Prostate gland (tissue), 2 donors: Measurements from ENCODE around the gene C1QTNF7. TPM values are rescaled to one million over a fixed set of nuclear protein-coding genes. Genes with fewer than 3 reads are reported as not detected.

Experiments
- DNase-seq: peaks from one replicate; pipeline ENCODE4 v3.0.0-alpha.2; 2019; ENCODE audit warnings: low spot score
- H3K27ac ChIP-seq, 2 donors: fragments of 200-600 bp; sonication (generic); 2 replicates each; pipeline ENCODE4 v1.5.1; 2017 to 2019
- H3K27me3 ChIP-seq: fragments of 200-600 bp; sonication (generic); replicated peaks from 2 replicates; pipeline ENCODE4 v1.5.1; 2019; ENCODE audit not compliant: insufficient read depth
- H3K36me3 ChIP-seq, 2 donors: fragments of 200-600 bp; sonication (generic); 1 replicate in 1 of 2; 2 replicates in 1 of 2; pipeline versions ENCODE4 v1.5.1 to v1.8.1; 2017 to 2019
- H3K4me1 ChIP-seq: fragments of 200-600 bp; sonication (generic); replicated peaks from 2 replicates; pipeline ENCODE4 v1.5.1; 2019
- H3K4me3 ChIP-seq, 2 donors: fragments of 200-600 bp; sonication (generic); 2 replicates each; pipeline ENCODE4 v1.5.1; 2017 to 2019
- H3K9me3 ChIP-seq: fragments of 200-600 bp; sonication (generic); 2 replicates; pipeline ENCODE4 v1.5.1; 2017
- POLR2A ChIP-seq: fragments of 450-650 bp; IDR thresholded peaks from one replicate; pipeline ENCODE4 v1.6.1; 2016; ENCODE audit warnings: antibody characterized with exemption, mild to moderate bottlenecking
- POLR2AphosphoS5 ChIP-seq: sonication (generic); formaldehyde crosslinking; IDR thresholded peaks from one replicate; pipeline ENCODE4 v1.6.1; 2017; ENCODE audit warnings: antibody characterized with exemption
- WGBS: methylation state at CpG from one replicate; pipeline ENCODE4 v1.1.5; 2018; 5-methylcytosine and 5-hydroxymethylcytosine counted together
- intact Hi-C: fragments of 100-400 bp; cut with DNase I; formaldehyde crosslinking; loops from one replicate; pipeline ENCODE4 v1.14.2; 2022
- total RNA-seq, 2 donors: library from RNA; depleted of rRNA; stranded (reverse); fragments of >200 nt; gene quantifications; one replicate each; pipeline ENCODE4 v1.1.0, GENCODE V29; 2016
- TF ChIP-seq, protein P1 (sequence below), 4 experiments: fragments of 200-600 bp in 2 of 4; fragments of 450-650 bp in 2 of 4; sonication (generic) in 2 of 4; IDR thresholded peaks; 1 replicate in 3 of 4; 2 replicates in 1 of 4; pipeline ENCODE4 v1.5.1; 2016 to 2019; ENCODE audit warnings: antibody characterized with exemption in 4 of 4, mild to moderate bottlenecking in 2 of 4, moderate library complexity in 2 of 4

C1QTNF7 gene
- total RNA-seq, 2 donors from 2014 or later: 4.6 to 6.0 TPM

DNA sequence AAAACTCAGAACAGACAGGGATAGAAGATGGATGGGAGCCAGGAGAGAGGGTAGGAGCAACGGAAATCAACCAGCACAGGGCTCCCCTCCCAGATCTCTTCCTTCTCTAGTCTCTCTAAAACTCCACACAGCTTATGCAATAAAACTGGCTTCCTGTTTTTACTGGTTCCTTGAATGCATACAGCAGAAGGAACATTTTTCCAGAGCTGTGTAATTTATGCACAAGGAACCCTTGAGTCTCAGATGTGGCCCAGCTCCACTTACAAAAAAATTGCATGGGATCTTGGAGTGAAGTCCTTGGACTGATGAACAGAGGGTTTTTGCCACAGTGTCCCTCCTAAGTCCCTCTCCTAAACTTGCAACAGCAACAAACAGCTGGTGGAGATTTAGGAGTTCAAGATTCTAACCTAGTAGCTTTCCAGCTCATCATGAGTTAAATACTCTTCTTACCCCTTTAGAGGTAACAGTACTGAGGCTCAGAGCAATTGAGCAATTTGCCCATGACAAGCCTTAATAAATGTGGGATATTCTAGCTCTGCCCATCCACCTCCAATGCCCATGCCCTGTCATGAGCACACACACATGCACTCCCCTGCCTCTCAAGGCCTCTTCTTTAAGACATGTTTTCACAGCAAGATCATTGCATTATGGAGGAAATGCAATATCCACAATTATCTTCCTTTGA is 23.5 kb downstream of the C1QTNF7 start:
- no peak overlapping the region for H3K27ac ChIP-seq
- H3K4me3 ChIP-seq: no peak overlapping the region
- no peaks in the 10 kb centered on the region for H3K9me3 ChIP-seq
- no peak for DNase-seq
- TF ChIP-seq POLR2AphosphoS5: no peak
- TF ChIP-seq POLR2A: no peak
- TF ChIP-seq, protein P1, sequence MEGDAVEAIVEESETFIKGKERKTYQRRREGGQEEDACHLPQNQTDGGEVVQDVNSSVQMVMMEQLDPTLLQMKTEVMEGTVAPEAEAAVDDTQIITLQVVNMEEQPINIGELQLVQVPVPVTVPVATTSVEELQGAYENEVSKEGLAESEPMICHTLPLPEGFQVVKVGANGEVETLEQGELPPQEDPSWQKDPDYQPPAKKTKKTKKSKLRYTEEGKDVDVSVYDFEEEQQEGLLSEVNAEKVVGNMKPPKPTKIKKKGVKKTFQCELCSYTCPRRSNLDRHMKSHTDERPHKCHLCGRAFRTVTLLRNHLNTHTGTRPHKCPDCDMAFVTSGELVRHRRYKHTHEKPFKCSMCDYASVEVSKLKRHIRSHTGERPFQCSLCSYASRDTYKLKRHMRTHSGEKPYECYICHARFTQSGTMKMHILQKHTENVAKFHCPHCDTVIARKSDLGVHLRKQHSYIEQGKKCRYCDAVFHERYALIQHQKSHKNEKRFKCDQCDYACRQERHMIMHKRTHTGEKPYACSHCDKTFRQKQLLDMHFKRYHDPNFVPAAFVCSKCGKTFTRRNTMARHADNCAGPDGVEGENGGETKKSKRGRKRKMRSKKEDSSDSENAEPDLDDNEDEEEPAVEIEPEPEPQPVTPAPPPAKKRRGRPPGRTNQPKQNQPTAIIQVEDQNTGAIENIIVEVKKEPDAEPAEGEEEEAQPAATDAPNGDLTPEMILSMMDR (IDR thresholded peaks at IDR 0.05): no peak
- WGBS: 16% methylated on average over 1 of the region's 1 CpG
- intact Hi-C loops: loop anchor here (10.0 kb wide), 1 partner anchor 447 kb away; the partner anchor contains the start of gene CPEB2
- no peaks in the 10 kb centered on the region for H3K4me1 ChIP-seq
- H3K27me3 ChIP-seq: no peaks in the 10 kb centered on the region
- H3K36me3 ChIP-seq: no peaks in the 10 kb centered on the region

DNA sequence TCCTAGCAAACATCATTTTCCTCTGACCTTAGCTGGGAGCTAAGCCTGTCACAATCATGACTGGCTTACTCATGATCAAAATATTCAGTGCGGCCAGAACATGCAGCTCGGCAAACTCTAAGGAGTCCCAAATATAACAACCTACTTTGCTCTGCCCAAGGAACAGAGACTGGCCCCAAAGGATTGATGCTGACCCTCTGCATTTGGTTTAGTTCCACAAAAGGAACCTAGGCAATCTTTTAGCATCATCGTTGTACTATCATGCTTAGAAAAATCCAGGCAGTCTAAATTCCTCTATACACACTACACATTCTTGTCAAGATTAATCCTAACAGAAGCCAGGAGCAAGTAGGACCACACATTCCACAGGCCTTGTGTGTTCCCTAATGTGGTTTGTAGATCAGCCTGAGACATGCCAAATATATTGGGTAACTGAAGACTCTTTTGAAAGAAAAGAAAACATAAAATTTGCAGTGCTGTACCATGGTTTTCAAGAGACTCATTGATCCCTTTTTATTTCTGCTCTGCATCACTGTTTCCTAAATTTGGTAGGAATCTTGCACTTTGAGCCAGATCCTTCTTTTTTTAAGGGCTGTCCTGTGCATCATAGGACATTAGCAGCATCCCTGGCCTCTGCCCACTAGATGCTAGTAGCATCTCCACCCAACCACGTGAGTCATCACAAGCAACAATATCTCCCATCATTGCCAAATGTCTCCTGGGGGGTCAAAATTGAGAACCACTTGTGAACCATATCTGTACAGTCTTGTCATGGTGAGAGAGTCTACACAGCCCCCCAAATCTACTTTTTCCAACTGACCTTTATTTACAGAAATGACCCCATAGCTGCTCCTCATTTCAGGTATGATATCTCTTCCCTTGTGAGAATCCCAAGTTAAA is 24.3 kb downstream of the C1QTNF7 start:
- Histone ChIP-seq H3K27me3 (no peaks in the 10 kb centered on the region), H3K4me1 (no peaks in the 10 kb centered on the region), H3K36me3 (no peaks in the 10 kb centered on the region), H3K27ac (no peak overlapping the region), H3K4me3 (no peak overlapping the region), H3K9me3 (no peaks in the 10 kb centered on the region)
- WGBS: 52% methylated on average over 4 of the region's 4 CpGs
- intact Hi-C loops: loop anchor here (10.0 kb wide), 1 partner anchor 447 kb away; the partner anchor contains the start of gene CPEB2
- TF ChIP-seq, protein P1 (IDR thresholded peaks at IDR 0.05): no peak
- TF ChIP-seq POLR2AphosphoS5: no peak
- TF ChIP-seq POLR2A: no peak
- DNase-seq: no peak

DNA sequence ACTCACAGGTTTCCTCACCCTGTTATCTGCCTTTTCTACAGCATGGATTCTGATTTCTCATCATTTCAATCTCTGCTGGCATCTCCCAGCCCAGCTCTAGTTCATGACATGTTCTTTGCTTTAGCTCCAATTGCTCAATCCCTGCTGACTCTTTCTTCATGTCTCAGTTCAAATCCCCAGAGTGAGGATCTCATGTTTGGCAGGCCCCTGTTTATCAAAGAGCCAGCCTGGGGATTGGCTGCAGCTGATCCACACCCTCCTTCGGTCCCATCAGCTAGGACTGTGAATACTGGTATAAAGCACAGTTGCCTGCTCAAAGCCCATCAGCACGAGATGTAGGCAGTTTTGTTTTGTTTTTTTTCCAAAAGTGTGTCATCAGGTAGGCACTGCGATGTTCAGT is 27.5 kb downstream of the C1QTNF7 start:
- Histone ChIP-seq H3K9me3 (no peaks in the 10 kb centered on the region), H3K4me3 (no peak overlapping the region), H3K36me3 (no peaks in the 10 kb centered on the region), H3K27me3 (no peaks in the 10 kb centered on the region), H3K4me1 (no peaks in the 10 kb centered on the region), H3K27ac (no peak overlapping the region)
- DNase-seq: no peak
- TF ChIP-seq, protein P1 (IDR thresholded peaks at IDR 0.05): no peak
- no peak for TF ChIP-seq POLR2AphosphoS5
- no peak for TF ChIP-seq POLR2A
- WGBS: 93% methylated on average over 3 of the region's 3 CpGs
- intact Hi-C loops: loop anchor here (5.0 to 10.0 kb wide), 3 partner anchors 58 to 450 kb away; partner anchors contain the start of gene CPEB2

DNA sequence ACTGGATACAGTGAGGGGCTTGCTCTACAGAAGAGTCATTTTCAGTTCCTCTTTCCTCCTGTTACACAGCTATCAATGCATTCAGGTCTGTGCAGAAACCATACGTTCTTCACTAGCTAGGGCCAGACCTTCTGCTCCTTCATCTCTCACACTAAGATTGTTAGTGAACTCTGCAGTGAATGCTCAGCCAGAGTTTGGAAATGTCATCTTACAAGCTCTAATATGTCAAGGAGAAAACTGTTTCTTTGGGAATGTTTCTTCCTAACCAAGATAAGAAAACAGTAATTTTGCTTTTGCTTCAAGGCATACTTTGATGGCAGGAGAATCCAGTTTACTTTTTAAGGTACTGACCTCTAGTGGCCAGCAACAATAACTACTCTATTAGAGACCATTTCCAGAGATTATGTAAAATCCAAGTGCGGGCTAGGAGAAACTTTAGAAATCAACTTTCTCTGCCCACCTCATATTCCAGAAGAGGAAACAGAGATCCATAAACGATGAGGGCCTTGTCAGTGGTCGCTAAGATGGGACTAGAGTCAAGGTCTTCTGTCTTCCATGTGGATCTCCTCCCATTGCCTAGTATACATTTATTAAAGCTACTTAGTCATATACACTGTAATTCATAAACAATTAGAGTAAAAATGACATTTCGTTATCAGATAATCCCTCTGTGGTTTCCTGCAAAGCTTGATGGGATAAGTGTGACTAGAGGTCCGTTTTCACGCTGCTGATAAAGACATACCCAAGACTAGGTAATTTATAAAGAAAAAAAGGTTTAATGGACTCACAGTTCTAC is 29.8 kb downstream of the C1QTNF7 start:
- Histone ChIP-seq H3K27me3 (no peaks in the 10 kb centered on the region), H3K9me3 (no peaks in the 10 kb centered on the region), H3K27ac (peak overlapping the region in 1 of 2 donors; percentile 27), H3K36me3 (no peaks in the 10 kb centered on the region), H3K4me3 (no peak overlapping the region), H3K4me1 (no peaks in the 10 kb centered on the region)
- peak; percentile 20 for TF ChIP-seq POLR2AphosphoS5
- TF ChIP-seq, protein P1 (IDR thresholded peaks at IDR 0.05): peak; percentile 12 to 85 (median 78)
- TF ChIP-seq POLR2A: no peak
- 33% methylated on average over 7 of the region's 7 CpGs for WGBS
- intact Hi-C loops: loop anchor here (2.0 to 10.0 kb wide), 5 partner anchors 60 to 453 kb away; partner anchors contain the start of gene CPEB2
- DNase-seq: no peak
